SW 1271 (cell line): ENCODE data around the gene UTRN.
A peak's percentile ranks its signal among the peaks of the same experiment; 100 is the strongest.

ENCODE experiments used
- DNase-seq, 2 experiments: peaks; one replicate each; lab custom pipeline; 2025; lab: John Stamatoyannopoulos, UW

UTRN gene

GRCh38 chr6:144284783-144285547 is at the start of gene UTRN:
UTRN (plus strand) TSS chr6:144285335; CDS start chr6:144291829, 6,494 bp downstream.
- peak; percentile 63 to 77 for DNase-seq

DNA sequence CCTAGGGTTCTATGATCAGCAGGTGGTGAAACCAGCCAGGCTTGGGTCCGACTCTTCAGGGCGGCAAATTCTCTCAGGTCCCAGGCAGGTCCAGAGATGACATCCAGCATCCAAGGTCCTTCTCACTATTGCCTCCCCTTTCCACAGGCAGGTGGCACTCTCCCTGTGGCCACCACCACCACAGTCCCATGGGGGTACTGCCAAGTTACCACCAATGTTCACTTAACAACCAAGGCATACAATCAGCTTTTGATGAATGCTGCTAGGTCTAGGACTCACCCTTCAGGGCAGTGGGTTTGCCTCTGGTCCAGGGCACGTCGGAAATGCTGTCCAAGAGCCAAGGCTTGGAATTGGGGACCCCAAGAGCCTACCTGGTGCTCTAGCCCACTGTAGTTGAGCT is 40.4 kb upstream of the UTRN start:
- no peak for DNase-seq

GRCh38 chr6:144246988-144247387 is 38.1 kb upstream of the UTRN start:
- DNase-seq: no peak

DNA sequence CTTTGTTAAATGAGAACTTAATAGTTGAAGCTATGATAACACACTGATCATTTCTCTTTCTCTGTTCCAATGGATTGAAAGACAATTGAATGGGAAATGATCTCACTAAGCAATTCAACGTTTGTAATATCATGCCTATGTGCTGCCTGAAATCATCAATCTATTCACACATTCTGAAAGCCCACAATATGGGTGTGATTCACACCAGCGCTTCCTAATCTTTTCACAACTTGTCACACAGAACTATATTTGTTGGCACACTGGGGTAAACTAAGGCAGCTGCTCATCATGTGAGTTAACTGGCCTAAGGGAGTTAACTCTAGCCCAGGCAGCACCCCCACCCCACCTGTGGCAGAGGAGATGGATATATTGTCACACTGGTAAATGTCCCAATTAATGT is 37.1 kb upstream of the UTRN start:
- DNase-seq: no peak

- no peak for DNase-seq
Measured at GRCh38 chr6:144248476-144249301, 36.4 kb upstream of the UTRN start.

DNA sequence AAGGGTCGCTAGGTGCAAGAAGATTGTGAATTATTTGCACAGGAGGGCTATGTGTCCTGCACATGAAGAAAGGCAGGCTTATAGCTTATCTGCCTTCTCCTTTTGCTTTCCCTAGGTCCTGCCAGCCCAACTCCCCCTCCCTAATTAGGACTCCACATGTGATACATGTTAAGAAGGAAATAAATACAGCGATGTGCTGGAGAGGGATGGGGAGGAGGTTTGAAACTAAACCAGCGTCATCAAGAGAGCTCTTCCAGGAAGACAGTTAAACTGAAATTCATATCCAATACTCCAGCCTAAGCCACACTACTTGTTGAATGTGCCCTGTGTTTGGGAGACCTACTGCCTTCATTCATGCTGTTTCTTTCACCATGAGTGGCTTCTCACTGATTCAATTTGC is 34.9 kb upstream of the UTRN start:
- DNase-seq: no peak

DNA sequence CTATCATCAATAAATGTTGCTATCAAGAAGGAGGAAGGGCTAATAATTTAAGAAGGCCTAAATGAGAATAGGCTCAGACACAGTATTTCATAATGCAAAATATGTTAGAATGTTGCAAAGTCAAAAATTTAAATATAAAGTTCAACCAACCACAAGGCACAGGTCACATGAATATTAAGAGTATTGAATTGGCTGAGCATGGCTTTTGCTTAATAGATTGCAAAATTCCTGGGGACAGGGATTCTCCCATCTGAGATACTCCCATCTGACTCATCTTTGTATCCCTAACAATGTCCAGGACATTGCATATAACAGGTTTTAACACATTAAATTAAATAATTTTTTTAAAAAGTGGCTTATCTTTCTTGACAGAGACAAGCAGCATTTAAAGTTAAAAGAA is 32.9 kb upstream of the UTRN start:
- no peak for DNase-seq

DNA sequence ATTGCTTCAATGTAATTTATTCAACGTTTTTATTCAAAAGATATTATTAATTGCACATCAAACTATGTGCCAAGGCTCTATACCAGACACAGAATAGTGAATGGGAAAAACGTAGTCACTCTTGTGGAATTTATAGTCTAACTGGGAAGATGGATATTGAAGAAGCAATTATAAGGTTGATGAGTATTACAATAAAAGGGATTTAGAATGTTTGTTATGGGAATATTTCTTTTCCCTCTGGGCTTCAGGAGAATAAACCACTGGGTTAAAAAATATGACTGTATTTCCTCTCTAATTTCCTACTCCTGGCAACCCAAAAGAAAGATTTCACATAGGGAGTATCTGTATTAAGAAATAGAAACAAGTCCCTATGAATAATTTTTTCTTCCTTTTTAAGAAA is 25.1 kb upstream of the UTRN start:
- DNase-seq: no peak

DNA sequence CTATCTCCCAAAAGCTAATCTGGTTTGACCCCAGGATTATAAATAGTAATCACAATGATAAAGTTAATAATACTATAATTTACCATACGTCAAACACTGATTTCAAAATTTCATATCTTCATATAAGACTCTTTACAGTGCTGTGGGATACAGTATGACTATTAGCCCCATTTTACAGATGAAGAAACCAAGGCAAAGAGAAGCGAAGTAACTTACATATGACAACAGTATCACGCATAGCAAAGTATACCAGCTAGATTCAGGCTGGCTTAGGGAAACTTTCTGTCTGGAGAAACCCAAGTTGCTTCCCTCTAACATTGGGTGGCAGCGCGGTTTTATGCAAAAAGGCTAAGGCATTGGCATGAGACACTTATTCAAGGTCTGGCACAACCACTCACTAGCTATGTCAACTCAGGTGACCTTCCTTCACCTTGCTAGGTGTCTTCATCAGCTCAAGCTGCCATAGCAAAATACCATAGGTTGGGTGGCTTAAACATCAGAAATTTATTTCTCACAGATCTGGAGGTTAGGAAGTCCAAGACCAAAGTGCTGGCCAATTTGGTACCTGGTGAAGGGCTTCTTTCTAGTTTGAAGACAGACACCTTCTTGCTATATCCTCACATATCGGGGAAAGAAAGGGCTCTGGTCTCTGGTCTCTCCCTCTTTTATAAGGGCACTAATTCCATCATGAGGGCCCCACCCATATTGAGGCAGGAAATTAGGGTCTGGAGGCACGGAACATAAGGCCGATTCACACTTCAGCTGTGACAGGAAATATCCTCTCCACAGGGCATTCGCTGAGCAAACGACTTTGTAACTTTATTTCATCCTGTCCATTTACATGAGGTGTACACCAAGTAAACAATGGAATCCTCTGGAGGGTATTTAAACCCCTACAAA is 22.4 kb upstream of the UTRN start:
- DNase-seq: no peak

DNA sequence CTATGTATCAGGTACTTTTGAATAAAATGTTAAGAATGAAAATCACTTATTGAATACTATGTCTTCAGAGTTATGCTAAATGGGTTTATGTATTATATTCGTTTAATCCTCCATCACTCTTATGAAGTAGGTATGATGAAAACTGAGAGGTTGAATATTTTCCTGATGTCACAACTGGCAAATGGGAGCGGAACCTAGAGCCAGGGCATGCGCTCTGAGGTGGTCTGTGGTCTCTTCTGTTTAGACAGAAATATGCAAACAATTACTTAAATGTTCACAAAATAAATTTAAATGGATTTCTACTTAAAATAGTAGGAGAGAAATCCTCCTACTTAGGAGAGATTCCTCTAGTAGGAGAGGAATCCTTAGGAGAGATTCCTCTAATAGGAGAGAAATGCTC is 21.3 kb upstream of the UTRN start:
- peak in 1 of 2 experiments; percentile 34 for DNase-seq

DNA sequence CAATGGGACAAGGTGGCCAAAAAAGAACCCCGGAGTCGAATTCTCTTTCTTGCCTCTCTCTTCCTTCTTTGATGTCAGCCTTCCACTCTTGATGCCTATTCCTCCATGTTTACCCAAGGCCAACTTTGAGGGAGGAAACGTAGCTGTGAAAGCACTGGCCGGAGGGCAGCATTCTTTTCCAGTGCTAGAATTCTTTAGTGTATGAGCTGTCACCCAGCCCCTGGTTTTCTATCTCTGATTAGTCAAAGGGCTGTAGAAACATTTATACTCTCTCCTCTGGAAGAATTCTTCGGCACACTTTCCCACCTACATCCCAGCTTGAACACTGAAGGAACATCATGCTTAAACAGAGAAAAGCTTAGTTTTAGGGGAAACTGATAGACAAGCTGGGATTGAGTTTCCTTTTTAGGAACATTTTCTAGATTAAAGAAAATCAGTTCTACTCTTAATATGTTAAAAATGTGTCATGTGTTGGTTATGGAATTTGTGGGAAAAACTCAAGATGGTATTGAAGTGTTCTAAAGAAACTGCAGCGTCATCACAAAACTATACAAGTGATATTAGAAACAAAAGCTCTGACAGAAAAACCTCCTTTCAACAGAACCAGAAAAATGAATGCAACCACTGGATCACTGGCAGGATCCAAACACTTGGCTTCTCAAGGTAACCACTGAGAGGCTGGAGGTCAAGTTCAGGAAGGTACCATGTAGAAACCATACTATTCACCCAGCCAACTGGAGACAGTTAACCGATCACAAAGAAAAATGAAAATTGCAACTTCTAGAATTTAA is 20.7 kb upstream of the UTRN start:
- peak; percentile 82 to 96 for DNase-seq

DNA sequence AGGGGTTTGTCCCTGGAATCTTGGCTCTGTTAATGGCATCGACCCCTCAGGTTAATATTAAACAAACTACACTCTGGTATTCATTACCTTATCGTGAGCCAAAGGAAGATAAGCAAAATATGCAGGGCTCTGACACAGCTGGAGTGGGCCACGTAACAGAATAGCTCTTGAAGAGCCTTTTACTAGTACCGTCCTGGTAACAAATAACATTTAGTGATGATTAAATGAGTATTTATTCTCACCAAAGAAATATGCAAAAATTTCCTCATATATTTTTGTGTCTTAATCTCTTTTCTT is 20.1 kb upstream of the UTRN start:
- DNase-seq: no peak

GRCh38 chr6:144265390-144265789 is 19.7 kb upstream of the UTRN start:
- DNase-seq: peak; percentile 12 to 32

DNA sequence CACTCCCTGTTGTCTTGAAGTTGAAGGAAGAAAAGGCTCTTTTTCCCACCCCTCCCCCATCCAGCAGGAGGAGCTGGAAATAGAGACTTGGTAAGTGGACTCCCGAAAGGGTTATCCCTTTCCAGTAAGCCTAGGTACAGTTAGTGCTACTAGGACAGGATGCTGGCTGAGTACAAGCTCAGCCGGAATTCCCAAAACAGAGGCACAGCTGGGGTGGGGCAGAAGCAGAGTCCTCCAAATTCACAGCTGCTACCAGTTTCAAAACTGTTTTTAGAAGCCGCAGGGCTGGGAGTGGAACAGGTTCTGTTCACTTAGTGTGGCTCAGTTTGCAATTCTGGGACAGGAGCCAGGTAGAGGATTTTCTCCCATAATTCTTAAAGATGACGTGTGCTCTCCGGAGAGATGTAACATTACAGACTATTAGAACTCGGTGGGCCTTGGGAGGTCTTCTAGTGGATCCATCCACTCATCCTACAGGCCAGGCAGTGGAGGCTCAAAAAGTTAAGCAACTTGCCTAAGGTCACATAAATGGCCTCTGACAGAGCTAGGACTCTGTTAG is 19.0 kb upstream of the UTRN start:
- DNase-seq: peak; percentile 35 to 71

DNA sequence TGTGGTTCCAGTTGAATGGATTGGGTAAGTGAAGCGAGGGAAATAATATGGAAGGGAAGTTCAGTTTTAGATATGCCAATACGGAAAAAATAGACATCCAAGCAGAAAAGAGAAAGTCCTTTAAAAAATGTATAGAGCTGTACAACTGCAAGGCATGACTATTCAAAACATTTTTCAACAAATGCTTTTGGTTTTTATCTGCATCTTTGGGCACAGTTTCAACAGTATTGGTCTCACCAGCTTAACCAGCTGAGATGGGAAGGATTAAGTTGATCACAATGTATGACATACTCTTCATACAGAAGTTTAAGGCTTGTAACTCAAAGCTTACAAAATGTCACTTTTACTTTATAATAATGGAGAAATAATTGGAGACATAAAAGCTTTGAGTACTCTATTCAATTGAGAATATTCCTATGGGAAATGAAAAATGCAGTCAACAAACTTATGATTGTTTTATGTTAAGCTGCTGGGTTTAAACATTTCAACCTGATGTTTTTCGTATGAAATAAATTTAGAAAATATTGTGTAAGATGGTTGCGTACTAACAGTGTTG is 16.3 kb upstream of the UTRN start:
- no peak for DNase-seq

GRCh38 chr6:144277174-144277573 is 8.0 kb upstream of the UTRN start:
- no peak for DNase-seq

GRCh38 chr6:144277605-144278227 is 7.4 kb upstream of the UTRN start:
- no peak for DNase-seq

DNA sequence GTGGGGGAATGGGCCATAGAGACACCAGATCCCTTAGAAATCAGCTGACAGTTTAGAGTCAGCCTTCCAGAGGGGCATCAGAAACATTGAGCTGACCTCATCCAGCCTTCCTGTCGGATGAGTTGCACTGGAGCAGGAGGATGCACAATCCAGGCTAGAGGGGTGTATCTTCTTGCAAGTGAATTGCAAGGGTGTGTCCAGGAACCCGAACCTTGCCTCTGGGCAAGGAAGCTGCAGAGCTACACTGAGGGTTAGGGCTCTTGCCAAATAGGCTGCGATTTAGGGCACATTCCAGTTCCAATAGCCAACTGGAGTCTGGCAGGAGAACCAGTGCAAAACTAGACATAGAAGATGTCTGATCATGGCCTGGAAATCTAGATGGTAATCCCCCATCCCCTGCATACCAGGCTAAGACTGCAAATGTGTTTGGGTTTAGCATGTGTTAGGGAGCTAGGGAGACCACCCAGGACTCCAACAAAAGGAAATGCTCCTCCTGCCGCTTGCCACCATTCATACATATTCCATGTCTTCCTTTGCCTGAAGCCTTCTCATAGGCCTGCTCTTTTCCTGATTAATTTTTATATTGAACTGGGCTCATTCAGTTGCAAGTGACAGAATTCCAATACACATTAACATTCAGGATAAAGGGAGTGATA is 6.3 kb upstream of the UTRN start:
- no peak for DNase-seq

DNA sequence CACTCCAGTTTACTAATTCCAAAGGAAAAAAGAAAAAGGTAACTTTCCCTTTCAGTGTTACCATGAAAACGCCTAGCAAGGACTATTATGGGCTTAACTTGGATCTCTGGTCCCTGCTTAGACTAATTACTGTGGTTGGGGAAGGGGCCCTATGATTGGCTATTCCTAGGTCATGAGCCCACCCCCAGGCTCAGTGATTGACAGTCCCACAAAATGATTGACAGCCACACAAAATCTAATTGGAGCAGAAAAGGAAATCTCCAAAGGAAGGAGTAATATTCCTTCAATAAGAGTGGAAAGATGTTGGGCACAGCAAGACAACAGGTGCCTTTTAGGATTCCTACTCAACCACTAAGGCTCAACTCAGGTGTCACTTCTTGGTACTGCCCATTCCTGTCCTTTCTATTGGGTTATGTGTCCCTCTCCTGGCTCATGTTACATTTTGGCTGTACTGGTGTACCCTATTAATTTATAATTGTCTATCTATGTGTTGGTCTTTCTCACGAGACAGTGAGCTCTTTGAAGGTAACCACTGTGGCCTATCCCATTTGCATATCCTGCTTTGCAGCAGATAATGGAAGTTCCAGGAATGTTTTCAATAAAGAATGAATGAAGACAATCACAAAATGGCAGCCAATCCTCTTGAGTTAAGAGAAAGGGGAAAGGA is 5.5 kb upstream of the UTRN start:
- no peak for DNase-seq
